ENCODE data around the gene TMEM151B. TPM values are rescaled to one million over a fixed set of nuclear protein-coding genes. Genes with fewer than 3 reads are reported as not detected.

Gene TMEM151B
- total and polyA plus RNA-seq, 2 of the 13 experiments (the other 11 are each of a cell fraction or from before 2014, with no cell fraction given): not detected

DNA sequence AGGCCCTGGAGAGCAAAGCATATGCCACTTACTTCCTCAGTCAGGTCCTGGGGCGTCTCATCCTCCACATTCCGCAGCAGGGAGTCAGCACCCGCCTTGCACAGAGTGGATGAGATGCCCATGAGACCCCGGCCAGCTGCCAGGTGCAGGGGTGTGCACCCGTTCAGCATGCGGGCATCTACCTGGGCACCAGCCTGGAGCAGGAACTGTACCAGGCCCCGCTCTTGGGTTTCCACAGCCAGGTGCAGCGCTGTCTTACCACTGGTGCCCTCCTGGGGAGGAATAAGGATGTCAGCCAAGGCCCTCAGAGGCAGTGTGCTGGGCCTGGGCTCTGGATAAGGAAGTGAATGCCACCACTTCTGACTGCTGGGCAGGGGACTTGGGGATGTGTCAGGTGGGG is 10.2 kb upstream of the TMEM151B start:
- CTCF ChIA-PET (ENCODE audit: low intra/inter-chr PET ratio, low total read pairs): no interaction called here
- Histone ChIP-seq H4K20me1 (ENCODE audit: insufficient read depth, low read length) (peaks cover 15% of the 10 kb centered on the region), H3K4me2 (ENCODE audit: low read depth, low read length) (no peak overlapping the region), H3K4me1 (ENCODE audit: insufficient read depth, low read length) (peaks cover 54% of the 10 kb centered on the region), H3K9me3 (ENCODE audit: low read length) (no peaks in the 10 kb centered on the region), H3K79me2 (ENCODE audit: insufficient read depth, low read length) (peaks cover 29% of the 10 kb centered on the region), H3K9ac (ENCODE audit: insufficient read depth, low read depth, low read length) (no peak overlapping the region), H3K27me3 (ENCODE audit: control insufficient read depth in 1 of 2, insufficient read depth in 2 of 2, low read length in 2 of 2) (no peaks in the 10 kb centered on the region; a peak in 1 of 5 replicates), H3K4me3 (replicated peaks in 1 of 3; ENCODE audit: insufficient read depth in 1 of 3, low read depth in 2 of 3, low read length in 3 of 3) (no peak overlapping the region), H3K36me3 (replicated peaks in 1 of 2; ENCODE audit: control insufficient read depth in 1 of 2, insufficient read depth in 2 of 2, low read length in 2 of 2) (peaks cover 5 to 34% of the 10 kb centered on the region in 2 experiments), H2AFZ (ENCODE audit: low read length) (no peak overlapping the region), H3K27ac (ENCODE audit: extremely low read length, insufficient read depth, low read length) (no peak overlapping the region)
- WGBS (ENCODE audit: low lambda C conversion rate): 87% methylated on average over 3 of the region's 8 CpGs
- no peak for TF ChIP-seq ZNF790 (CRISPR knock-in tag; IDR thresholded peaks at IDR 0.05; ENCODE audit: borderline replicate concordance)
- TF ChIP-seq ZNF138 (CRISPR knock-in tag; IDR thresholded peaks at IDR 0.05; ENCODE audit: low read depth): no peak
- peak; percentile 18 for TF ChIP-seq AGO2 (optimal IDR thresholded peaks at IDR 0.05; ENCODE audit: low read depth, low read length)
- no peak for TF ChIP-seq ATM (IDR thresholded peaks at IDR 0.05; ENCODE audit: borderline replicate concordance)
- TF ChIP-seq HOXA7 (CRISPR knock-in tag; IDR thresholded peaks at IDR 0.05): no peak
- TF ChIP-seq MED1 (CRISPR knock-in tag; IDR thresholded peaks at IDR 0.05): no peak
- TF ChIP-seq, protein P1, sequence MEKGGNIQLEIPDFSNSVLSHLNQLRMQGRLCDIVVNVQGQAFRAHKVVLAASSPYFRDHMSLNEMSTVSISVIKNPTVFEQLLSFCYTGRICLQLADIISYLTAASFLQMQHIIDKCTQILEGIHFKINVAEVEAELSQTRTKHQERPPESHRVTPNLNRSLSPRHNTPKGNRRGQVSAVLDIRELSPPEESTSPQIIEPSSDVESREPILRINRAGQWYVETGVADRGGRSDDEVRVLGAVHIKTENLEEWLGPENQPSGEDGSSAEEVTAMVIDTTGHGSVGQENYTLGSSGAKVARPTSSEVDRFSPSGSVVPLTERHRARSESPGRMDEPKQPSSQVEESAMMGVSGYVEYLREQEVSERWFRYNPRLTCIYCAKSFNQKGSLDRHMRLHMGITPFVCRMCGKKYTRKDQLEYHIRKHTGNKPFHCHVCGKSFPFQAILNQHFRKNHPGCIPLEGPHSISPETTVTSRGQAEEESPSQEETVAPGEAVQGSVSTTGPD (CRISPR knock-in tag; IDR thresholded peaks at IDR 0.05): no peak
- no peak for TF ChIP-seq ZNF552 (CRISPR knock-in tag; IDR thresholded peaks at IDR 0.05; ENCODE audit: borderline replicate concordance)
- no peak for TF ChIP-seq FOXK2 (IDR thresholded peaks at IDR 0.05)
- BruUV-seq (replicated peaks): no TSS peak
- FAIRE-seq (no peak), DNase-seq (ENCODE audit: low spot score) (no peak), ATAC-seq (no peak)
- intact Hi-C loops (cut with micrococcal nuclease; ENCODE audit: unreplicated experiment): no loop called here
- in situ Hi-C loops (cut with HindIII; ENCODE audit: extremely low pct_ligation_motif_present, low pct_unique_long_range_greater_than_20kb): no loop called here
- POLR2A ChIA-PET: no interaction called here

All from HepG2 (cell line).